ENCODE results near the gene PTPRU.

The PTPRU gene

GRCh38 chr1:29331309-29331708 is 95.0 kb downstream of the PTPRU start:
- TF ChIP-seq KLF8 (tag by site-specific recombination; IDR thresholded peaks at IDR 0.05), result no peak
- no peak for TF ChIP-seq ZNF302 (tag by site-specific recombination; IDR thresholded peaks at IDR 0.05; ENCODE audit: low read depth)
- no peak for TF ChIP-seq ZNF677 (tag by site-specific recombination; IDR thresholded peaks at IDR 0.05)
- no peak for TF ChIP-seq ZNF157 (tag by site-specific recombination; IDR thresholded peaks at IDR 0.05)
- no peak overlapping the region for H3K27ac ChIP-seq (ENCODE audit: extremely low read depth, low read depth, low read length)
- H3K4me3 ChIP-seq (ENCODE audit: low read depth, low read length), result no peak overlapping the region
- ChIA-PET CTCF (interaction anchor here (0.6 to 4.0 kb wide), 14 partner anchors 10 to 1377 kb away, joined by 3 to 35 read pairs (median 4); no protein-coding TSS in a partner anchor), POLR2A (no interaction called here)
- H3K4me1 ChIP-seq (ENCODE audit: control insufficient read depth, insufficient read depth, low read length), result no peaks in the 10 kb centered on the region
- H3K36me3 ChIP-seq (ENCODE audit: control insufficient read depth in 2 of 2, insufficient read depth in 1 of 2, low read length in 2 of 2), result peaks cover 0 to 19% of the 10 kb centered on the region in 2 experiments; a peak in 1 of 3 replicates
- no peaks in the 10 kb centered on the region for H3K9me3 ChIP-seq (ENCODE audit: control insufficient read depth, insufficient read depth, low read depth, low read length)

GRCh38 chr1:29331729-29332128 is 95.4 kb downstream of the PTPRU start:
- Histone ChIP-seq H3K36me3 (ENCODE audit: control insufficient read depth in 2 of 2, insufficient read depth in 1 of 2, low read length in 2 of 2) (peaks cover 0 to 15% of the 10 kb centered on the region in 2 experiments; a peak in 1 of 3 replicates), H3K4me1 (ENCODE audit: control insufficient read depth, insufficient read depth, low read length) (no peaks in the 10 kb centered on the region), H3K4me3 (ENCODE audit: low read depth, low read length) (no peak overlapping the region), H3K27ac (ENCODE audit: extremely low read depth, low read depth, low read length) (no peak overlapping the region), H3K9me3 (ENCODE audit: control insufficient read depth, insufficient read depth, low read depth, low read length) (no peaks in the 10 kb centered on the region)
- TF ChIP-seq SP2 (tag by site-specific recombination; IDR thresholded peaks at IDR 0.05) (no peak), ZNF692 (tag by site-specific recombination; IDR thresholded peaks at IDR 0.05) (no peak), ZNF701 (tag by site-specific recombination; IDR thresholded peaks at IDR 0.05) (no peak), KLF17 (tag by site-specific recombination; IDR thresholded peaks at IDR 0.05) (no peak), SCRT2 (tag by site-specific recombination; IDR thresholded peaks at IDR 0.05) (no peak), ZNF280C (tag by site-specific recombination; IDR thresholded peaks at IDR 0.05) (no peak), ZNF433 (tag by site-specific recombination; IDR thresholded peaks at IDR 0.05; ENCODE audit: low read depth) (no peak), ZSCAN30 (tag by site-specific recombination; IDR thresholded peaks at IDR 0.05) (no peak), ZNF10 (tag by site-specific recombination; IDR thresholded peaks at IDR 0.05) (no peak), ZBTB26 (tag by site-specific recombination; optimal IDR thresholded peaks at IDR 0.05) (no peak), ZIC2 (tag by site-specific recombination; IDR thresholded peaks at IDR 0.05) (no peak), SP3 (tag by site-specific recombination; IDR thresholded peaks at IDR 0.05) (no peak), PATZ1 (tag by site-specific recombination; IDR thresholded peaks at IDR 0.05) (no peak), TSHZ1 (tag by site-specific recombination; IDR thresholded peaks at IDR 0.05; ENCODE audit: borderline replicate concordance) (no peak), SALL2 (tag by site-specific recombination; IDR thresholded peaks at IDR 0.05; ENCODE audit: borderline replicate concordance) (no peak), ZNF19 (tag by site-specific recombination; IDR thresholded peaks at IDR 0.05; ENCODE audit: low read depth) (no peak), ZNF585B (tag by site-specific recombination; IDR thresholded peaks at IDR 0.05) (no peak), ZSCAN18 (tag by site-specific recombination; IDR thresholded peaks at IDR 0.05) (no peak)
- ChIA-PET CTCF (interaction anchor here (0.5 to 4.0 kb wide), 21 partner anchors 10 to 1722 kb away, joined by 3 to 35 read pairs (median 4); no protein-coding TSS in a partner anchor), POLR2A (no interaction called here)
